GM23338 (cell line): ENCODE results near the gene LYL1. TPM values are rescaled to one million over a fixed set of nuclear protein-coding genes. Genes with fewer than 3 reads are reported as not detected.

Source experiments
- CREB1 ChIP-seq: fragments of 250-450 bp; sonication (Bioruptor Pico); IDR thresholded peaks from 2 replicates; pipeline ENCODE4 v1.5.0; 2020; ENCODE audit warnings: low read depth, mild to moderate bottlenecking, moderate library complexity
- EZH2 ChIP-seq: fragments of 200-600 bp; sonication (generic); IDR thresholded peaks from one replicate; pipeline ENCODE4 v1.8.0; 2017; ENCODE audit warnings: antibody characterized with exemption, mild to moderate bottlenecking, low read depth; ENCODE audit not compliant: unreplicated experiment
- polyA plus RNA-seq: library from polyadenylated mRNA; unstranded; fragments of >200 nt; fragmentation: Nextera tagmentation; extraction: Ambion mirVana; gene quantifications from 2 replicates; pipeline ENCODE4 v1.2.1, GENCODE V29; 2016
- total RNA-seq: library from RNA; depleted of rRNA; stranded (reverse); fragments of >200 nt; shearing (Covaris generic); gene quantifications from 2 replicates; pipeline ENCODE4 v1.2.3, GENCODE V29; 2014
- TF ChIP-seq, protein P1 (sequence below): fragments of 250-450 bp; sonication (Bioruptor Pico); IDR thresholded peaks from 2 replicates; pipeline ENCODE4 v1.5.0; 2020; ENCODE audit warnings: mild to moderate bottlenecking, moderate library complexity
- TF ChIP-seq, protein P2 (sequence below), 2 experiments: fragments of 200-600 bp in 1 of 2; sonication (generic) in 1 of 2; conservative IDR thresholded peaks; 2 replicates each; pipeline versions ENCODE4 v1.5.1 to v1.6.1; 2016 to 2017; ENCODE audit warnings: antibody characterized with exemption in 2 of 2, low read depth in 2 of 2, mild to moderate bottlenecking in 2 of 2, moderate library complexity in 1 of 2
- TF ChIP-seq, protein P3 (sequence below): IDR thresholded peaks from 2 replicates; pipeline ENCODE4 v1.6.1; 2016; ENCODE audit warnings: antibody characterized with exemption

The LYL1 gene
- total and polyA plus RNA-seq, 2 experiments from 2014 or later: 1.2 to 2.2 TPM

DNA sequence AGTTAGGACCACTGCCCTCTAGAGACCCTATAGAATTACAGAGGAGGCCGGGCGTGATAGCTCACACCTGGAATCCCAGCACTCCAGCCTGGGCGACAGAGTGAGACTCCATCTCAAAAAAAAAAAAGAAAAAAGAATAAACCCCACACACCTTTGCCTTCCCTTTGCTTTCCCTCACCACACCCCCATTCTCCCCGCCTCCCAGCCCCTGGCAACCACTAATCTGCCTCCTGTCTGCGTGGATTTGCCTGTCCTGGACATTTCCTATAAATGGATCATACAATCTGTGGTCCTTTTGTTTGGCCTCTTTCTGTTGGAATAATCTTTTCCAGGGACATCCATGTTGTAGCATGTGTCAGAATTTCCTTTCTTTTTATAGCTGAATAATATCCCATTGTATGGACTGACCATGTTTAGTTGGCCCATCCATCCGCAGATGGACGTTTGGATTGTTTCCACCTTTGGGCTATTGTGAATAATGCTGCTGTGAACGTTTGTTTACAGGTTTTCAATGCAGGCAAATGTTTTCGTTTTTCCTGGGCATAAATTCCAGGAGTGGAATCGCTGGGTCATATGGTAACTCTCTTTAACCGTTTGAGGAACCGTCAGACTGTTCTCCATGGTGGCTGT lies 30.7 kb upstream of the LYL1 start (continued):
- TF ChIP-seq, protein P1, sequence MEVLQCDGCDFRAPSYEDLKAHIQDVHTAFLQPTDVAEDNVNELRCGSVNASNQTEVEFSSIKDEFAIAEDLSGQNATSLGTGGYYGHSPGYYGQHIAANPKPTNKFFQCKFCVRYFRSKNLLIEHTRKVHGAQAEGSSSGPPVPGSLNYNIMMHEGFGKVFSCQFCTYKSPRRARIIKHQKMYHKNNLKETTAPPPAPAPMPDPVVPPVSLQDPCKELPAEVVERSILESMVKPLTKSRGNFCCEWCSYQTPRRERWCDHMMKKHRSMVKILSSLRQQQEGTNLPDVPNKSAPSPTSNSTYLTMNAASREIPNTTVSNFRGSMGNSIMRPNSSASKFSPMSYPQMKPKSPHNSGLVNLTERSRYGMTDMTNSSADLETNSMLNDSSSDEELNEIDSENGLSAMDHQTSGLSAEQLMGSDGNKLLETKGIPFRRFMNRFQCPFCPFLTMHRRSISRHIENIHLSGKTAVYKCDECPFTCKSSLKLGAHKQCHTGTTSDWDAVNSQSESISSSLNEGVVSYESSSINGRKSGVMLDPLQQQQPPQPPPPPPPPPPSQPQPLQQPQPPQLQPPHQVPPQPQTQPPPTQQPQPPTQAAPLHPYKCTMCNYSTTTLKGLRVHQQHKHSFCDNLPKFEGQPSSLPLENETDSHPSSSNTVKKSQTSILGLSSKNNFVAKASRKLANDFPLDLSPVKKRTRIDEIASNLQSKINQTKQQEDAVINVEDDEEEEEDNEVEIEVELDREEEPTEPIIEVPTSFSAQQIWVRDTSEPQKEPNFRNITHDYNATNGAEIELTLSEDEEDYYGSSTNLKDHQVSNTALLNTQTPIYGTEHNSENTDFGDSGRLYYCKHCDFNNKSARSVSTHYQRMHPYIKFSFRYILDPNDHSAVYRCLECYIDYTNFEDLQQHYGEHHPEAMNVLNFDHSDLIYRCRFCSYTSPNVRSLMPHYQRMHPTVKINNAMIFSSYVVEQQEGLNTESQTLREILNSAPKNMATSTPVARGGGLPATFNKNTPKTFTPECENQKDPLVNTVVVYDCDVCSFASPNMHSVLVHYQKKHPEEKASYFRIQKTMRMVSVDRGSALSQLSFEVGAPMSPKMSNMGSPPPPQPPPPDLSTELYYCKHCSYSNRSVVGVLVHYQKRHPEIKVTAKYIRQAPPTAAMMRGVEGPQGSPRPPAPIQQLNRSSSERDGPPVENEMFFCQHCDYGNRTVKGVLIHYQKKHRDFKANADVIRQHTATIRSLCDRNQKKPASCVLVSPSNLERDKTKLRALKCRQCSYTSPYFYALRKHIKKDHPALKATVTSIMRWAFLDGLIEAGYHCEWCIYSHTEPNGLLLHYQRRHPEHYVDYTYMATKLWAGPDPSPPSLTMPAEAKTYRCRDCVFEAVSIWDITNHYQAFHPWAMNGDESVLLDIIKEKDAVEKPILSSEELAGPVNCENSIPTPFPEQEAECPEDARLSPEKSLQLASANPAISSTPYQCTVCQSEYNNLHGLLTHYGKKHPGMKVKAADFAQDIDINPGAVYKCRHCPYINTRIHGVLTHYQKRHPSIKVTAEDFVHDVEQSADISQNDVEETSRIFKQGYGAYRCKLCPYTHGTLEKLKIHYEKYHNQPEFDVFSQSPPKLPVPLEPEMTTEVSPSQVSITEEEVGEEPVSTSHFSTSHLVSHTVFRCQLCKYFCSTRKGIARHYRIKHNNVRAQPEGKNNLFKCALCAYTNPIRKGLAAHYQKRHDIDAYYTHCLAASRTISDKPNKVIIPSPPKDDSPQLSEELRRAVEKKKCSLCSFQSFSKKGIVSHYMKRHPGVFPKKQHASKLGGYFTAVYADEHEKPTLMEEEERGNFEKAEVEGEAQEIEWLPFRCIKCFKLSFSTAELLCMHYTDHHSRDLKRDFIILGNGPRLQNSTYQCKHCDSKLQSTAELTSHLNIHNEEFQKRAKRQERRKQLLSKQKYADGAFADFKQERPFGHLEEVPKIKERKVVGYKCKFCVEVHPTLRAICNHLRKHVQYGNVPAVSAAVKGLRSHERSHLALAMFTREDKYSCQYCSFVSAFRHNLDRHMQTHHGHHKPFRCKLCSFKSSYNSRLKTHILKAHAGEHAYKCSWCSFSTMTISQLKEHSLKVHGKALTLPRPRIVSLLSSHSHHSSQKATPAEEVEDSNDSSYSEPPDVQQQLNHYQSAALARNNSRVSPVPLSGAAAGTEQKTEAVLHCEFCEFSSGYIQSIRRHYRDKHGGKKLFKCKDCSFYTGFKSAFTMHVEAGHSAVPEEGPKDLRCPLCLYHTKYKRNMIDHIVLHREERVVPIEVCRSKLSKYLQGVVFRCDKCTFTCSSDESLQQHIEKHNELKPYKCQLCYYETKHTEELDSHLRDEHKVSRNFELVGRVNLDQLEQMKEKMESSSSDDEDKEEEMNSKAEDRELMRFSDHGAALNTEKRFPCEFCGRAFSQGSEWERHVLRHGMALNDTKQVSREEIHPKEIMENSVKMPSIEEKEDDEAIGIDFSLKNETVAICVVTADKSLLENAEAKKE (CRISPR knock-in tag): no peak
- TF ChIP-seq CREB1 (CRISPR knock-in tag): no peak
- TF ChIP-seq, protein P2, sequence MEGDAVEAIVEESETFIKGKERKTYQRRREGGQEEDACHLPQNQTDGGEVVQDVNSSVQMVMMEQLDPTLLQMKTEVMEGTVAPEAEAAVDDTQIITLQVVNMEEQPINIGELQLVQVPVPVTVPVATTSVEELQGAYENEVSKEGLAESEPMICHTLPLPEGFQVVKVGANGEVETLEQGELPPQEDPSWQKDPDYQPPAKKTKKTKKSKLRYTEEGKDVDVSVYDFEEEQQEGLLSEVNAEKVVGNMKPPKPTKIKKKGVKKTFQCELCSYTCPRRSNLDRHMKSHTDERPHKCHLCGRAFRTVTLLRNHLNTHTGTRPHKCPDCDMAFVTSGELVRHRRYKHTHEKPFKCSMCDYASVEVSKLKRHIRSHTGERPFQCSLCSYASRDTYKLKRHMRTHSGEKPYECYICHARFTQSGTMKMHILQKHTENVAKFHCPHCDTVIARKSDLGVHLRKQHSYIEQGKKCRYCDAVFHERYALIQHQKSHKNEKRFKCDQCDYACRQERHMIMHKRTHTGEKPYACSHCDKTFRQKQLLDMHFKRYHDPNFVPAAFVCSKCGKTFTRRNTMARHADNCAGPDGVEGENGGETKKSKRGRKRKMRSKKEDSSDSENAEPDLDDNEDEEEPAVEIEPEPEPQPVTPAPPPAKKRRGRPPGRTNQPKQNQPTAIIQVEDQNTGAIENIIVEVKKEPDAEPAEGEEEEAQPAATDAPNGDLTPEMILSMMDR (conservative IDR thresholded peaks at IDR 0.05; ENCODE audit: low read depth in 2 of 2): no peak
- TF ChIP-seq, protein P3, sequence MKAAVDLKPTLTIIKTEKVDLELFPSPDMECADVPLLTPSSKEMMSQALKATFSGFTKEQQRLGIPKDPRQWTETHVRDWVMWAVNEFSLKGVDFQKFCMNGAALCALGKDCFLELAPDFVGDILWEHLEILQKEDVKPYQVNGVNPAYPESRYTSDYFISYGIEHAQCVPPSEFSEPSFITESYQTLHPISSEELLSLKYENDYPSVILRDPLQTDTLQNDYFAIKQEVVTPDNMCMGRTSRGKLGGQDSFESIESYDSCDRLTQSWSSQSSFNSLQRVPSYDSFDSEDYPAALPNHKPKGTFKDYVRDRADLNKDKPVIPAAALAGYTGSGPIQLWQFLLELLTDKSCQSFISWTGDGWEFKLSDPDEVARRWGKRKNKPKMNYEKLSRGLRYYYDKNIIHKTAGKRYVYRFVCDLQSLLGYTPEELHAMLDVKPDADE: no peak
- TF ChIP-seq EZH2: no peak
